Stimulated activated CD8-positive, alpha-beta memory T cell treated with anti-CD3 and anti-CD28 coated beads, Interleukin-12 subunit alpha, Interleukin-12 subunit beta, amount 100 ng/mL, for 24 hours (primary cell): Measurements from ENCODE around the gene TENM4.

Experiments
- DNase-seq: peaks from one replicate; pipeline ENCODE4 v3.0.0-alpha.2; 2020; ENCODE audit errors: extremely low read depth

Gene TENM4

GRCh38 chr11:78972590-78972989, 468.2 kb downstream of the TENM4 start:
- DNase-seq, result no peak

GRCh38 chr11:78972177-78972576, 468.7 kb downstream of the TENM4 start:
- no peak for DNase-seq

- no peak for DNase-seq
Observed at GRCh38 chr11:78967811-78968210, 473.0 kb downstream of the TENM4 start.

GRCh38 chr11:78965432-78965831, 475.4 kb downstream of the TENM4 start:
- DNase-seq, result no peak

- DNase-seq, result no peak
Observed at GRCh38 chr11:78961937-78962701, 478.7 kb downstream of the TENM4 start.

GRCh38 chr11:78961247-78961646, 479.6 kb downstream of the TENM4 start:
- no peak for DNase-seq

GRCh38 chr11:78958444-78958843, 482.4 kb downstream of the TENM4 start:
- no peak for DNase-seq

GRCh38 chr11:78957476-78958245, 483.2 kb downstream of the TENM4 start:
- DNase-seq, result no peak

GRCh38 chr11:78954696-78955095, 486.1 kb downstream of the TENM4 start:
- DNase-seq, result no peak

- DNase-seq, result no peak
Observed at GRCh38 chr11:78954261-78954660, 486.6 kb downstream of the TENM4 start.

GRCh38 chr11:78952890-78953289, 487.9 kb downstream of the TENM4 start:
- DNase-seq, result no peak

- no peak for DNase-seq
Observed at GRCh38 chr11:78952175-78952574, 488.7 kb downstream of the TENM4 start.

- no peak for DNase-seq
Observed at GRCh38 chr11:78949976-78950690, 490.7 kb downstream of the TENM4 start.

- DNase-seq, result no peak
Observed at GRCh38 chr11:78946945-78947902, 493.6 kb downstream of the TENM4 start.

- DNase-seq, result no peak
Observed at GRCh38 chr11:78943841-78944240, 497.0 kb downstream of the TENM4 start.

- DNase-seq, result no peak
Observed at GRCh38 chr11:78943154-78943553, 497.7 kb downstream of the TENM4 start.

GRCh38 chr11:78941226-78941851, 499.5 kb downstream of the TENM4 start:
- DNase-seq, result no peak

- no peak for DNase-seq
Observed at GRCh38 chr11:78940500-78941225, 500.2 kb downstream of the TENM4 start.

GRCh38 chr11:78938971-78939370, 501.9 kb downstream of the TENM4 start:
- no peak for DNase-seq

GRCh38 chr11:78938036-78938435, 502.8 kb downstream of the TENM4 start:
- DNase-seq, result no peak
